WTC11 (cell line): Measurements from ENCODE around the gene DGKG.

Source experiments
- ATF3 ChIP-seq: sonication (generic); formaldehyde crosslinking; conservative IDR thresholded peaks from 2 replicates; pipeline ENCODE4 v1.8.1; 2022; ENCODE audit warnings: mild to moderate bottlenecking, missing genetic modification reagents
- CTCF ChIP-seq: fragments of 200-600 bp; IDR thresholded peaks from 2 replicates; pipeline ENCODE4 v1.8.0; 2022; ENCODE audit warnings: antibody characterized with exemption
- ESRRA ChIP-seq: sonication (generic); formaldehyde crosslinking; IDR thresholded peaks from 2 replicates; pipeline ENCODE4 v1.8.1; 2022; ENCODE audit warnings: mild to moderate bottlenecking, missing genetic modification reagents, borderline replicate concordance
- ETV6 ChIP-seq: sonication (generic); formaldehyde crosslinking; IDR thresholded peaks from 2 replicates; pipeline ENCODE4 v1.8.1; 2022; ENCODE audit warnings: mild to moderate bottlenecking, missing genetic modification reagents
- MLX ChIP-seq: sonication (generic); formaldehyde crosslinking; IDR thresholded peaks from 2 replicates; pipeline ENCODE4 v1.8.1; 2023; ENCODE audit warnings: mild to moderate bottlenecking, missing genetic modification reagents, moderate library complexity
- MXD4 ChIP-seq: fragments of 250-450 bp; sonication (Bioruptor Pico); IDR thresholded peaks from 2 replicates; pipeline ENCODE4 v1.8.0; 2021; ENCODE audit warnings: mild to moderate bottlenecking, moderate library complexity, borderline replicate concordance
- PRDM15 ChIP-seq: sonication (generic); formaldehyde crosslinking; IDR thresholded peaks from 2 replicates; pipeline ENCODE4 v1.8.0; 2022; ENCODE audit warnings: missing genetic modification reagents
- TEAD1 ChIP-seq: sonication (generic); formaldehyde crosslinking; IDR thresholded peaks from 2 replicates; pipeline ENCODE4 v1.8.0; 2022; ENCODE audit warnings: mild to moderate bottlenecking, missing genetic modification reagents
- TEAD4 ChIP-seq: sonication (generic); formaldehyde crosslinking; IDR thresholded peaks from 2 replicates; pipeline ENCODE4 v1.8.0; 2022; ENCODE audit warnings: mild to moderate bottlenecking, missing genetic modification reagents
- ZNF423 ChIP-seq: fragments of 250-450 bp; sonication (Bioruptor Pico); IDR thresholded peaks from 2 replicates; pipeline ENCODE4 v2.1.2; 2022; ENCODE audit warnings: mild to moderate bottlenecking, moderate library complexity
- TF ChIP-seq, protein P1 (sequence below): sonication (generic); formaldehyde crosslinking; IDR thresholded peaks from 2 replicates; pipeline ENCODE4 v1.8.0; 2022; ENCODE audit warnings: mild to moderate bottlenecking, missing genetic modification reagents
- TF ChIP-seq, protein P2 (sequence below): sonication (generic); formaldehyde crosslinking; IDR thresholded peaks from 2 replicates; pipeline ENCODE4 v1.8.1; 2022; ENCODE audit warnings: low read depth, missing genetic modification reagents, borderline replicate concordance

DNA sequence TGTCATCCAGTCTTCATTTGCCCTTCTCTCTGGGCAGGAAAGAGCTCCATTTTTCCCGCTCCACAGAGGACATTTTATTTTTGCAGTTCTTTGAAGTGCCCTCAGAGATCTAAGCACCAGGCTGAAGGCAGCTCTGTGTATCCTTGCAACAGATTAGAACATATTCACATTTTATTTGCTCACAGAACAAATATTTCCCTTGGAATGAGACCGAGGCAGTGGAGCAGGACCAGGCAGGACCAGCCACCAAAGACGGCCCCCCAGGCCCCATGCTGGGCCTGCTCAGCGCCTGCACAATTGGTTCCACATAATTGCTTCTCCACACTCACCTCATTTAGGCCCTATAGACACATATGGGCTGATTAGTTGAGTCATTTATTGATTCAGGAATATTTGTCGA is 237.4 kb downstream of the DGKG start:
- no peak for TF ChIP-seq MXD4 (CRISPR knock-in tag)
- TF ChIP-seq ESRRA = no peak
- TF ChIP-seq, protein P1, sequence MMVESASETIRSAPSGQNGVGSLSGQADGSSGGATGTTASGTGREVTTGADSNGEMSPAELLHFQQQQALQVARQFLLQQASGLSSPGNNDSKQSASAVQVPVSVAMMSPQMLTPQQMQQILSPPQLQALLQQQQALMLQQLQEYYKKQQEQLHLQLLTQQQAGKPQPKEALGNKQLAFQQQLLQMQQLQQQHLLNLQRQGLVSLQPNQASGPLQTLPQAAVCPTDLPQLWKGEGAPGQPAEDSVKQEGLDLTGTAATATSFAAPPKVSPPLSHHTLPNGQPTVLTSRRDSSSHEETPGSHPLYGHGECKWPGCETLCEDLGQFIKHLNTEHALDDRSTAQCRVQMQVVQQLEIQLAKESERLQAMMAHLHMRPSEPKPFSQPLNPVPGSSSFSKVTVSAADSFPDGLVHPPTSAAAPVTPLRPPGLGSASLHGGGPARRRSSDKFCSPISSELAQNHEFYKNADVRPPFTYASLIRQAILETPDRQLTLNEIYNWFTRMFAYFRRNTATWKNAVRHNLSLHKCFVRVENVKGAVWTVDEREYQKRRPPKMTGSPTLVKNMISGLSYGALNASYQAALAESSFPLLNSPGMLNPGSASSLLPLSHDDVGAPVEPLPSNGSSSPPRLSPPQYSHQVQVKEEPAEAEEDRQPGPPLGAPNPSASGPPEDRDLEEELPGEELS (CRISPR knock-in tag) = no peak
- no peak for TF ChIP-seq CTCF
- TF ChIP-seq ETV6 (CRISPR knock-in tag) = no peak
- TF ChIP-seq ZNF423 (CRISPR knock-in tag) = no peak
- no peak for TF ChIP-seq TEAD1 (CRISPR knock-in tag)
- no peak for TF ChIP-seq TEAD4 (CRISPR knock-in tag)
- TF ChIP-seq PRDM15 = no peak
- TF ChIP-seq, protein P2, sequence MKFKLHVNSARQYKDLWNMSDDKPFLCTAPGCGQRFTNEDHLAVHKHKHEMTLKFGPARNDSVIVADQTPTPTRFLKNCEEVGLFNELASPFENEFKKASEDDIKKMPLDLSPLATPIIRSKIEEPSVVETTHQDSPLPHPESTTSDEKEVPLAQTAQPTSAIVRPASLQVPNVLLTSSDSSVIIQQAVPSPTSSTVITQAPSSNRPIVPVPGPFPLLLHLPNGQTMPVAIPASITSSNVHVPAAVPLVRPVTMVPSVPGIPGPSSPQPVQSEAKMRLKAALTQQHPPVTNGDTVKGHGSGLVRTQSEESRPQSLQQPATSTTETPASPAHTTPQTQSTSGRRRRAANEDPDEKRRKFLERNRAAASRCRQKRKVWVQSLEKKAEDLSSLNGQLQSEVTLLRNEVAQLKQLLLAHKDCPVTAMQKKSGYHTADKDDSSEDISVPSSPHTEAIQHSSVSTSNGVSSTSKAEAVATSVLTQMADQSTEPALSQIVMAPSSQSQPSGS = no peak
- TF ChIP-seq ATF3 (CRISPR knock-in tag) = no peak
- TF ChIP-seq MLX (CRISPR knock-in tag) = no peak
